GM03348 (cell line): ENCODE measurements around the gene XCL1.
"Not testable (repeated sequence)": the region's sequence is repeated elsewhere in the genome, so short reads cannot be mapped to it uniquely, and the experiment has no call there.

ENCODE experiments used
- DNase-seq: peaks from one replicate; pipeline ENCODE4 v3.0.0; 2012; ENCODE audit warnings: low spot score

The XCL1 gene, protein sequence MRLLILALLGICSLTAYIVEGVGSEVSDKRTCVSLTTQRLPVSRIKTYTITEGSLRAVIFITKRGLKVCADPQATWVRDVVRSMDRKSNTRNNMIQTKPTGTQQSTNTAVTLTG

DNA sequence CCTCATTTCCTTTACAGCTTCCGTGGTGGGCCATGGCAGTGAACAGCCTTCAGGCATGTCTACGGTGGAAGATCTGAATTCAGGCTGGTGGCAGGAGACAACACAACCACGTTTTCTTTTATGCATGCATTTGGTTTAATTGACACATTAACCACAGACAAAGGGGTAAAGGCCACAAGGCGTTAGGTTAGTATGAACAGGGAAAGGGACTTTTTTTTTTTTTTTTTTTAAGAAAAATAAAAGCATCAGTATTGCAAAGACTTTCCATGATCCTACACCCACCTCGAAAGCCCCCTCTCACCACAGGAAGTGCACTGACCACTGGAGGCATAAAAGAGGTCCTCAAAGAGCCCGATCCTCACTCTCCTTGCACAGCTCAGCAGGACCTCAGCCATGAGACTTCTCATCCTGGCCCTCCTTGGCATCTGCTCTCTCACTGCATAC lies at the start of gene XCL1:
XCL1 (plus strand) TSS at position 361 of the 444 bp plus-strand sequence; CDS start at position 394, 33 bp downstream.
- not testable (repeated sequence) for DNase-seq

DNA sequence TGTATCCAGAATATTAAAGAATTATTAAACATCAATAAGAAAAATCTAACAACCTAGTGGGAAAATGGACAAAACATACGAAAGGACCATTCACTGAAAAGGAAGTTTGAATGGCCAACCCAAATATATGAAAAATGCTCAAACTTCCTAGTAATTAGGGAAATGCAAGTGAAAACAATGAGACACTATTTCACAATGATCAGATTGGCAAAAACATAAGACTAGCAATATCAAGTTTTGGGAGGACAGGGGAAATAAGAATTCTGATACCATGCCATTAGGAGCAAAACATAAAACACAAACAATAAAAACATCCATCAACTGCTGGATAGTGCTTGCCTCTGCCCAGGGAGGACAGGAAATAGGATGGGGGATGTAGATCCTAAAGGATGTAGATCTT lies 46.9 kb upstream of the XCL1 start:
- no peak for DNase-seq

DNA sequence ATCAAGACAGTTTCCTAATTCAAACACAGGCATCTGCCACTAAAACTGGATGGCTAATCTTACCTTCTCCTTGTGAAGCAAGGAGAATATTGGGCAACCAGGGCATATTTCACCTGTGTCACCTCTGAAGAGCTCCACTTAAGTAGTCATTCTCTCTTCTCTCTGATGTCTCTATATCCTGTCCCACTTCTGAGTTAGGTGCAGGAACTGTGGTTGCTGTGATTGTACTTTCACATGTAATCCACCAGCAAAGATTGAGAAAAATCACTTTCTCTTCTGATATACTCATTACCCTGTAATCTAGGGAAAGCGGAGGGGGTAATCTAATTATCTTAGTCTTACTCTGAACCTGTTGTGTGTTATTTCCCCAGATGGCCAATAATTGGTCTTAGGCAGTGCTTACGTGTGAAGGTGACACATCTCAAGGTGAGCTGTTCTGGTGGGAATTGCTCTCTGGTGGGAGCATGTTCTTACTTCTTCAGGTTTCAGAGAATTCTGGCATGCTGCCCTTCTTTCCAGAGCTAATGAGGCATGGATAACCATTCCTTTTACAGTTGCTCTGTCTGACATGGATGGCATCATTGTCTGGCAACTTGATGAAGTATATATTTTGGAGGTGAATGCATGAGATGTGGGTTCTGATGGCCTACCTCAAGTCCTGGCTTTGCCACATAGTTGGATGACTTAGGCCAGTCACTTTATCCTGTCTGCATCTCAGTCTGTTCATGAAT lies 44.6 kb upstream of the XCL1 start:
- DNase-seq, result no peak

DNA sequence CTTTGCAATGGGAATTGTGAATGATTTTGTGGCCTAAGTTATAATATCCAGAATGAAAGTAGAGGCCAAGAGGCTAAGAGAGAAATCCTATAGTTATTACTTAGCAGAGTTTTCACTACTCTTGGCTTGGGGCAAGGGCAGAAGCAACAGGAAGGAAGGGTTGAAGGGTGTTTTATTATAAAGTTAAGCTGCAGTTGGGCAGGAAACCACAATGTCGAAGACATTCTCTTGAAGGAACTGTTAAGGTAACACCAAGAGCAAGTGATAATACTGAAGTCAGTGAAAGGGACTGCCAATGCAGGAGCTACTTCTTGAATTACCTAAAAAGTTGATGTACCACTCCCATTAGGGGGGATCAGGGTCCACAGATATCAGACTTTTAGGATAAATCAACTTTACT lies 40.9 kb upstream of the XCL1 start:
- no peak for DNase-seq

DNA sequence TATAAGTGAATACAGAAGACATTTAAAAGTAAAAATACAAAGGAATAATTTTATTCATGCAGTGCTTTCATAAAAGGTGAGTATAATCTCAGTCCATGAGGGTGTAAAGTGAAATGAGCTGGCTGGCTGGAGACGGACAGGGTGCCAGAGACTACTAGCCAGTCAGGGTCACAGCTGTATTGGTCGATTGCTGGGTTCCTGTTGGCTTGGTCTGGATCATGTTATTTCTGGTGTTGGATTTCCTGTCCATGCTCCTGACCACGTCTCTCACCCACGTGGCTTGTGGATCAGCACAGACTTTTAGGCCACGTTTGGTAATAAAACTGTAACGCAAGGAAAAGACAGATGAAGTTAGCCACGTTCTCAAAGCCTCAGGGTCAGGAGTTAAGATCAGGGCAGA lies 35.6 kb upstream of the XCL1 start:
- not testable (repeated sequence) for DNase-seq

DNA sequence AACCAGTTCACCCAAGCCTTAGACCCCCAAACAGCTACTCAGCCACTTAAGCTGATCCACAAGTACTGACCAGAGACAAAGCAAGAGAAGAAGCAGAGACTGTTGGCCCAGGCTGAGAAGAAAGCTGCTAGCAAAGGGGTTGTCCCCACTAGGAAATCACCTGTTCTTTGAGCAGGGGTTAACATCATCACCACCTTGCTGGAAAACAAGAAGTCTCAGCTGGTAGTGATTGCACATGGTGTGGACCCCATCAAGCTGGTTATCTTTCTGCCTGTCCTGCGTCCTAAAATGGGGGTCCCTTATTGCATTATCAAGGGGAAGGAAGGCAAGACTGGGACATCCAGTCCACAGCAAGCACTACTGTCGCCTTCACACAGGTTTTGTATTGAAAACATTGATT lies 33.4 kb upstream of the XCL1 start:
- not testable (repeated sequence) for DNase-seq

DNA sequence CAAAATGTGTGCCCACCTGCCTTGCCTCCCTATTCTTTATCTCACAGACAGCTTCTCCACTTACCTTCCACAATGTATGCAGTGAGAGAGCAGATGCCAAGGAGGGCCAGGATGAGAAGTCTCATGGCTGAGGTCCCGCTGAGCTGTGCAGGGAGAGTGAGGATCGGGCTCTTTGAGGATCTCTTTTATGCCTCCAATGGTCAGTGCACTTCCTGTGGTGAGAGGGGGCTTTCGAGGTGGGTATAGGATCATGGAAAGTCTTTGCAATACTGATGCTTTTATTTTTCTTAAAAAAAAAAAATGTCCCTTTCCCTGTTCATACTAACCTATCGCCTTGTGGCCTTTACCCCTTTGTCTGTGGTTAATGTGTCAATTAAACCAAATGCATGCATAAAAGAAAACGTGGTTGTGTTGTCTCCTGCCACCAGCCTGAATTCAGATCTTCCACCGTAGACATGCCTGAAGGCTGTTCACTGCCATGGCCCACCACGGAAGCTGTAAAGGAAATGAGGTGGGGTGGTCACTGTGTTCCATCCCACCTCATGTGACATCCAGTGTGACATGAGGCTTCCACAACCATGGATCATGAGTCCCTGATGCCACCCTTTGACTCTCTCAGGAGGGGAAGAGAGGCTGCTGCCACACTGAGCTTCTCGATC lies 32.4 kb upstream of the XCL1 start, which contains the start of gene XCL2:
XCL2 (minus strand) TSS at position 158 of the 659 bp plus-strand sequence; CDS start at position 125, 33 bp downstream.
- DNase-seq, result not testable (repeated sequence)

DNA sequence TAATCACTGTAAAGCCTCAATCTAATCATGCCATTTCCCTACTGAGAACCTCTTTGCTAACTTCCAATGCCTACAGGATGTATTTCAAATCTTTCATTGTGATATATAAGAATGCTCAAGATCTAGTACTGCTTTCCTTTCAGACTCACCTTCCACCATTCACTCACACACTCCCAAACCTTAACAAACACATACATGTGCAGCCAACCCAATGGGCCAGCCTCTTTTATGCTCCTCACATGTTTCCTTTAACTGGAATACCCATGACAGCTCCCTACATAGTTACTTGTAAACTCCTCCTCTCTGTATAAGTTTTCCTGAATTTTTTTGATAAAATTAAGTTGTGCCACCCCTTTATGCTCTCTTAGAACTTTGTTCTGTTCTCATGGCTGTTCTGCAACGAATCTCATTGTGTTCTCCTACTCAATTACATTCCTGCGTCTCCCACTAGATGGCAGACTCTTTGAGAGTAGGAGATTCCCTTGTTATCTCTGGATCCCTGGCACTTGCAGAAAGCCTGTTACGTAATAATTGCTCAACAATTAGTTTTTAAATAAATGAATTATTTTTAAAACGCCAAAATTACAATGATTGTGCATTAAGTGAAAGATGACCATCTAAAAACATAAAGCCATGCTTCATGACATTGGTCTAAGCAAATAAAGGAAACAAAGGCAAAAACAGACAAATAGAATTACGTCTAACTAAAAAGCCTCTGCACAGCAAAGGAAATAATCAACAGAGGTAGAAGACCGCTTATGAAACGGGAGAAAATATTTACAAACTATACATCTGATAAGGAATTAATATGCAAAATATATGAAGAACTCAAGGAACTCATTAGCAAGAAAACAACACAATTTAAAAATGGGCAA lies 30.5 kb upstream of the XCL1 start:
- not testable (repeated sequence) for DNase-seq

DNA sequence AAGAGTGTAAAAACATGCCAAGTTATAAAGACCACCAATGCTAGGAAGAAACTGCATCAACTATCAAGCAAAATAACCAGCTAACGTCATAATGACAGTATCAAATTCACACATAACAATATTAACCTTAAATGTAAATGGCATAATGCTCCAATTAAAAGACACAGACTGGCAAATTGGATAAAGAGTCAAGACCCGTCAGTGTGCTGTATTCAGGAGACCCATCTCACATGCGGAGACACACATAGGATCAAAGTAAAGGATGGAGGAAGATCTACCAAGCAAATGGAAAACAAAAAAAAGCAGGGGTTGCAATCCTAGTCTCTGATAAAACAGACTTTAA lies 29.9 kb upstream of the XCL1 start:
- DNase-seq, result not testable (repeated sequence)

DNA sequence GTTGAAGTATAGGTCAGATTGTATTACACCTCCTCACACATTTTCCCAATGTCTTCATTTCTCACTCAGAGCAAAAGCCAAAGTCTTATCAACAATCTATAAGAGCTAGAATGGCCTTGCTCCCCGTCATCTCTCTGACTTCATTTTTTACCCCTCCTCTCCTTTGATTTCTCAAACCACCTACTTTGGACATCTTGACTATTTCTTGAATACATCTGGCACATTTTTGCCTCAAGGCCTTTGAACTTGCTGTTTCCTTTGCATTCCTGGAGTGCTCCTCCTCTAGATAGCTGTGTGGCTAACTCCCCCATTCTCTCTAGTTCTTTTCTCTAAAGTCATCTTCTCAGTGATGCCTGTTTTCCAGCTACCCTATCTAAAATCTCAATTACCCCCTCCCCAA lies 25.4 kb upstream of the XCL1 start:
- DNase-seq, result peak; percentile 35

DNA sequence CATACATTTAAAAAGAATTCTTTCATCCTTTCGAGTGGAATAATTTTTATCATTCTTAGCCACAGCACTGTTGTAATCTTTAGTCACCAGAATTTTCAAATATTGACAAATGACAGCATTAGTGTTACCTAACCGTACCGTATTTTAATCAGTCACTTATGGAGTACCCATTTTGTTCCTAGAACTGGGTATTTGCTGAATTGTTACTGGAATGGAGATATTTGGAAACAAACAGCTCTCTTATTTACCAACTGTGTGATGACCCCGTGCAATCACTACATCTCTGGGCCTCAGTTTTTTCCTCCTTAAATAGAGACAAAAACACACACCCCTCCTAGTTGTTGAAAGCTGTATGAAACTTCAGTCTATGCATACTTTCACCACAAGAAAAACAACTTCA lies 24.7 kb upstream of the XCL1 start:
- no peak for DNase-seq

DNA sequence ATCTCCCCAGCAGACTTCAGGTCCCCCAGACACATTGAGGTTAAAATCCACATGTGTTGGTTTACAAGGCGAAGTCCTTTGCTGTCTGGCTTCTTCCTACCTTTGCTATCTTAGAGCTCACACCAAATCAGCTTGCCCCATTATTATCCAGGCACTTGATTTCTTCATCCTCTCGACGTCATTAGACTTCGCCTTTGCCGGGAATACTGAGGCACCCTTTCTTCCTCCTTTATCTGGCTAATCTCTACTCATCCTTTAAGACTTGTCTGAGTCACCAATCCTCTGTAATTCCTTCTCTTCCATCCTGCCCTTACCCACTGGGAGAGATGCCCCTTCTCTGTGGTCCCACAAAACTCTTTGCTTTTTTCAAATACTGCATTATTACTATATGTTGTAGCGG lies 23.4 kb upstream of the XCL1 start:
- DNase-seq, result no peak

DNA sequence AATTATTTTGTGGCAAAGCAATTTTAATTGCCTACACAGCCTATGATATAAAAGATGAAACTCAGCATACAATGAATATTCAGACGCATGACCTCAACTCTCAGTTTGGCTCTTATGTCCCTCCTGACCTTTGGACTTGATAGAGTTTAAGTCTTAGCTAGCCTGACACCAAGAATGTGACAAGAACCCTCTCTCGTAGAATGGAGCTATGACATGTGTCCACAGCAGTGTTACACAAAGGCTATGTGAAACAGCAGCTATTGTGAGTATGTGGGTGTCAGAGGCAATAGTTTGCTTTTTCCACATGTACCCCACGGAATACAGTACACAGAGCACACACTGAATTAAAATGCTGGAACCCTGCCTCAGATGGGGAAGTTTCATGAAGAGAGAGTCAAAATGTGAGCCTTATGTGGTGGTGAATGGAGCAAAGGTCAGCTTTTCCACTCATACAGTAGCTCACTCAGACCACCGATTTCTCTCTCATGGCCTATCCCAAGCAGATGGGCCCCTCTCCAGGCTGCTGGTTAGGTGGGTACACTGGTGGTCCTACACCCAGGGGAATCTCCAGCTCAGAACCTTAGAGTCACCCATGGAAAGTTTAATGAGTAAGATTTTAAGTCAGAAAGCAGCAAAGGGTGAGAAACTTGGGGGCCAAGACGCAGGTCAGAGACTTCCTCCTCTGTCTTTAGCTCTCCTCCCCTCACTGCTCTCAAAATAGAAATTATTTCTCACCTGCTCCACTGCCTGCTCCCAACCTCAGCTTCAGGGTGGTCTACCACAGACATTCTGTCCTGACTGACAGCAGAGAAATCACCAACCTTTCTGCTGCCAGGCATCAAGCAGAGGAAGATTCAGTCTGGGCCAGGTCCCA lies 22.5 kb upstream of the XCL1 start:
- DNase-seq, result no peak

DNA sequence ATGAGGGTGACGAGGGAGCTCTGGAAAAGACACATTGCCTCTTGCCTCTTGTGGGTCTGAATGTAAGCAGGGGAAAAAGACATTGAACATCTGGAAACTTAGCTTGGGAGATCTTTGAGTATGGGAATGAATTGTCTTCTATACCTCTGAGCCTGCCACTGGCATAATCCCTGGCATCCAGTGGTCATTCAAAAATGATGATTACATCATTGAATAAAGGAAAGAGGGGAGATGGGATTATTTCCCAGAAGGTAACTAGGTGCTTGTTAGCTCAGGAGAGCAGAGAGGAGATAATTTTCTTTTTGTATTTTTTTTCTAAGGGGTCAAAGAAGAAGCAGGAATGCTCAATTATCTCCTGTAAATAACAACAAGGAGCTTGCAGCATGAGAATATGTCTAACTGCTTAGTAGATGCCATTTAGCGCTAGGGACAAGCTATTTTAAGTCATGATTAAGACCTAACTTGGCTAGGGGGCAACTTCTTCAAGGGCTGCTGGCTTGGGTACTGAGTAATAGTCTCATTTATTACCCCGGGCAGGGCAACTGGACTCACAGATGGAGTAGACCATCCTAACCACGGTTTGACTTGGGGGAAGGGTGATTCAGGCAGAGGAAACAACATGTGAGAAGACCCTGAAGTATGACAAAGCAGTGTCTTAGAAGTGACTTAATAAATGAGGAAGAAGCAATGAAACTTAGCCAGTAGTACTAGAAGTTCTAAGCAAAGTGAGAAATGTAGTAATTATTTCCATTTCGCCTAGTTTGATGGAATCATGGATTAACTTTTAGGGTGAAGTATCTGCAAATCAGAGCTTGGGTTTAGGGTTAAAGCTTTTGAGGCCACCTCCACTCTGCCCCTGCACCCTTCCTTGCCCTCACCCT lies 21.6 kb upstream of the XCL1 start:
- no peak for DNase-seq

DNA sequence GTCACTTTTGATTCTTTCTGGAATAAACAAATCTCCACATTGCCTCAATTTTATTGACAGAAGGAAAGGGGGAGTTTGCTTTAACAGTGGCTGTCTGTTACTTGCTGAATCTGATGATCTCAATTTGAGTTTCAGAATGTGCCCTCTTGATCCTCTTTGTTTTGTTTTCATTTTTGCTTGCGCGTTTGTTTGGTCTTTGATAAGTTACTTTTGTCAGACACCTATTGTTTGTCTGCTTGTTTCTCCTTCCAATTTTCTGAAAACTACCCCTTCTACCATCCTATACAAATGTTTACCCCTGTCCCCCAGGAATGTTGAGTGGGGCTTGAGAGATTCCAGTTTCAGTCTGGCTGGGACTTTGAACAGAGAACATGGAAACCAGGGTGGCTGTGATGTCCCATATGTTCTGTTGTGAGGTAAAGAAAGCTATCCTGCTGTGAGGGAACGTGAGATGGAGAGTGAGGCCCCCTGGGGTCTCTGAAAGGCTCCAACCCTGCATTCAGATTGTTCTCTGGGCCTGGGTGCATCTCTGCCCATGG lies 20.8 kb upstream of the XCL1 start:
- DNase-seq, result no peak

DNA sequence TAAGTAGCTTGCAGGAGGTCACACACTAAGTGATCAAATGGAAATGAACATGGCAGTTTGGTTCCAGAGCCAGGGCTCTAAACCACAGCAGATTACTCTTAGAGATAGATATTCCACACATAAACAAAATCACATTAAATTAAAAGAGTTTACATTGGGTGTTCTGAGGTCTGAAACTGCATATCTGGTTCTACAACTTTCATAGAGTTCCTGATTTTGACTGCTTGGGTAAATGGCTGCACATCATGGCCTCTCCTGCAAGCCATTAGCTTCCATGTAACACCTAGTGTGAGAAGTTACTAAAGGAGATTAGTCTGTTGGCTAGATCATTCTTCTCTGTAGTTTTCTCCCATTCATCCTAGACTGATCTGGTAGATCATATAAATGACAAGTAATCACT lies 19.8 kb upstream of the XCL1 start:
- DNase-seq, result no peak

DNA sequence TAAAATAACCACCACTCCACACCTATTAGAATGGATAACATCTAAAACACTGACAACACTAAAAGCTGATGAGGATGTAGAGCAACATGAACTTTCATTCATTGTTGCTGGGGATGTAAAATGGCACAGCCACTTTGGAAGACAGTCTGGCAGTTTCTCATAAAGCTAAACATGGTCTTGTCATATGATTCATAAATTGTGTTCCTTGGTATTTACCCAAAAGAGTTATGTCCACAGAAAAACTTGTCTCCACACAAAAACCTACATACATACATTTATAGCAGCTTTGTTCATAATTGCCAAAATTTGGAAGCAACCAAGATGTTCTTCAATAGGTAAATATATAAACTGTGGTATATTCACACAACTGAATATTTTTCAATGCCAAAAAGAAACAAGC lies 16.0 kb upstream of the XCL1 start:
- no peak for DNase-seq

DNA sequence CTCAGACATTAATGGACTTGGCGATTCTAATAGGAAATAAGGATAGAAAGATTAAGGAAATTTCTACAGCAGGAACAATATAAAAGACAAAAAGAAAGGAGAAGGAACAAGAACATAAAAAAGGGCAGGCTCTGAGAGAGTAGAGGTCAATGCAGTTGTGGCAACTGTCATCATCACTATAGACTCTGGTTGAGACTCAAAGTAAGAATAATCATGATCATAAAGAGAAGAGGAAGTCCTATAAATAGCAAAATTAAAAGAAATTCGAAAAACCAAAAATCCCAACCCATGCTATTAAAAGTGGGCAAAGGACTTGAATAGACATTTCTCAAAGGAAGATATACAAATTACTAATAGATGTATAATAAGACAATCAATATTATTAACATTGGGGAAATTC lies 14.4 kb upstream of the XCL1 start:
- no peak for DNase-seq

DNA sequence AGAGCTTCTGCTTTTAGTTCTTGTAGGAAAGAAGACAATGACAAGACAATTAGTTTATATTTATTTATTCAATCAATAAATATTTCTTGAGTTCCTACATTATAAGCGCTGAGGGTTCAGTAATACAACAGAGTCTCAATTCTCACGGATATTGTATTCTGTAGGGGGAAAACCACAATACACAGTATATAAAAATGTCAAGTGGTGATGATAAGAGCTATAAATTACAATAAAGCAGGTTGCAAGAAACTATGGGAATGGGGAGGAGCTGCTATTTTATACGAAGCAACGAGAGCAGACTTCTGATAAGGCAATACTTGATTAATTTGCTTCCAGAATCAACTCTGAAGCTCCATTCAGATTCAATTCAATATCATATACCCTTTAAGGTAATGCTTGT lies 10.6 kb upstream of the XCL1 start:
- DNase-seq, result no peak

DNA sequence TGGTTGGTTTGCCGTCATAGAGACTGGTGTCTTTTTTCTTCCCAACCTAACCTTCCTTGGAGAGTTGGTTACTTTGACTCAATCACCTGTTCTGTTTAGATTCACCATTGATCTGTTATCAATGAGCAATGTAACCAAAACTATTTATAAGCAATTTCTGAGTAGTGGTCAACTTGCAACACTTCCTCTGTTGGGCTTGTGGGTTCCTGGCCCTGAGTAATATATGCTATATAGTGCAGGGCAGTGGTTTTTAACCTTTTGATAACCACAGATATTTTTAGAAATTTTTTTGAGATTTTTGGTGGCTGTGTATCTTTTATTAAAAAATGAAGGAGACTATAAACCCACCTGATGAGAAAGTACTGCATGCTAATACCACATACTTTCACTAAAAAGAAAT lies 9.4 kb upstream of the XCL1 start:
- DNase-seq, result no peak
